Vagina (tissue), 2 donors: ENCODE results near the gene SLC6A3. TPM values are rescaled to one million over a fixed set of nuclear protein-coding genes. Genes with fewer than 3 reads are reported as not detected.

ENCODE experiments used
- DNase-seq, 2 donors: peaks; one replicate each; pipeline ENCODE4 v3.0.0-alpha.2; 2017; ENCODE audit errors: extremely low spot score in 2 of 2
- H3K27ac ChIP-seq: fragments of 200-600 bp; sonication (generic); one replicate; pipeline ENCODE4 v1.5.1; 2019
- H3K27me3 ChIP-seq: fragments of 200-600 bp; sonication (generic); one replicate; pipeline ENCODE4 v1.5.1; 2019
- H3K36me3 ChIP-seq, 2 donors: fragments of 200-600 bp; sonication (generic); one replicate each; pipeline ENCODE4 v1.5.1; 2017 to 2019
- H3K4me1 ChIP-seq: fragments of 200-600 bp; sonication (generic); one replicate; pipeline ENCODE4 v1.5.1; 2019
- H3K4me3 ChIP-seq, 2 donors: fragments of 200-600 bp; sonication (generic); 1 replicate in 1 of 2; 2 replicates in 1 of 2; pipeline ENCODE4 v1.5.1; 2016 to 2019
- H3K9me3 ChIP-seq: fragments of 200-600 bp; sonication (generic); one replicate; pipeline ENCODE4 v1.5.1; 2019
- POLR2A ChIP-seq, 2 donors: fragments of 450-650 bp; IDR thresholded peaks; one replicate each; pipeline ENCODE4 v1.6.1; 2017; ENCODE audit warnings: antibody characterized with exemption in 2 of 2, mild to moderate bottlenecking in 2 of 2, moderate library complexity in 2 of 2
- POLR2AphosphoS5 ChIP-seq, 2 donors: sonication (generic); formaldehyde crosslinking; IDR thresholded peaks; one replicate each; pipeline ENCODE4 v1.9.0; 2017; ENCODE audit warnings: antibody characterized with exemption in 2 of 2, mild to moderate bottlenecking in 2 of 2, low read depth in 1 of 2; ENCODE audit not compliant: insufficient read depth in 1 of 2
- intact Hi-C: fragments of 100-400 bp; cut with DNase I; formaldehyde crosslinking; loops from one replicate; pipeline ENCODE4 v1.15.1; 2023
- total RNA-seq: library from RNA; depleted of rRNA; stranded (reverse); fragments of >200 nt; gene quantifications from one replicate; pipeline ENCODE4 v1.2.3, GENCODE V29; 2016
- TF ChIP-seq, protein P1 (sequence below), 3 experiments: fragments of 450-650 bp in 2 of 3; fragments of 200-600 bp in 1 of 3; sonication (generic) in 1 of 3; IDR thresholded peaks; one replicate each; pipeline ENCODE4 v1.5.1; 2017 to 2019; ENCODE audit warnings: antibody characterized with exemption in 3 of 3, mild to moderate bottlenecking in 2 of 3, moderate library complexity in 2 of 3

The SLC6A3 gene
- total RNA-seq, 1 donor from 2014 or later, result 0.49 TPM

DNA sequence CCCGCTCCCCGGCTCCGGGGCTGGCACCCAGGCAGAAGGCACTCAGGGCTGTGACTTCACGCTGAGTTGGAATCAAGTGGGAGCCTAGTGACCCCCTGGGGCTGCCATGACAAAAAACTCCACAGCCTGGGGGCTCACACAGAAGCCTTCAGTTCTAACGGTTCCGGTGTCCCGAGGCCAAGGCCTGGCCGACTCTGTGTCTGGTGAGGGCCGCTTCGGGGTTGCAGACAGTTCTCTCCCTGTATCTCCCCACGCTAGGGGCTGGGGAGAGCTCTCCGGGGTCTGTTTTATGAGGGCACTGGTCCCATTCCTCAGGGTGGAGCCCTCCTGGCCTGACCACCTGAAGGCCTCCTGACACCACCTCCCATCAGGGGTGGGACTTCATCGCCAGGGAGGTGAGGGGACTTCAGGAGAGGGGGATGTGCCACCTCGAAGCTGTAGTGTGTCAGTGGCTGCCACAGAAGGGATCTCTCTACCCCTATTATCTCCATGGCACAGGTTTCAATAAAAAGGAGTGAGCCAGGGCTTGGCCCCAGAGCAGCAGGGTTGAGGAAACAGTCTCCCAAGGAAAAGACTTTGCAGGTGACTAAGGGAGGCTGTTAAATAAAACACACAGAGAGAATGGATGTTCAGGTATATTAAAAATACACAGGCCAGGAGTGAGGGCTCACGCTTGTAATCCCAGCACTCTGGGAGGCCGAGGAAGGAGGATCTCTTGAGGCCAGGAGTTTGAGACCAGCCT, 1.5 kb upstream of the SLC6A3 start:
- no peaks in the 10 kb centered on the region for H3K36me3 ChIP-seq
- peaks cover 4% of the 10 kb centered on the region for H3K27me3 ChIP-seq
- intact Hi-C loops, result no loop called here
- H3K4me1 ChIP-seq, result peaks cover 12% of the 10 kb centered on the region
- H3K9me3 ChIP-seq, result no peaks in the 10 kb centered on the region
- TF ChIP-seq POLR2A (IDR thresholded peaks at IDR 0.05) (no peak), POLR2AphosphoS5 (IDR thresholded peaks at IDR 0.05; ENCODE audit: insufficient read depth in 1 of 2, low read depth in 1 of 2) (no peak)
- TF ChIP-seq, protein P1, sequence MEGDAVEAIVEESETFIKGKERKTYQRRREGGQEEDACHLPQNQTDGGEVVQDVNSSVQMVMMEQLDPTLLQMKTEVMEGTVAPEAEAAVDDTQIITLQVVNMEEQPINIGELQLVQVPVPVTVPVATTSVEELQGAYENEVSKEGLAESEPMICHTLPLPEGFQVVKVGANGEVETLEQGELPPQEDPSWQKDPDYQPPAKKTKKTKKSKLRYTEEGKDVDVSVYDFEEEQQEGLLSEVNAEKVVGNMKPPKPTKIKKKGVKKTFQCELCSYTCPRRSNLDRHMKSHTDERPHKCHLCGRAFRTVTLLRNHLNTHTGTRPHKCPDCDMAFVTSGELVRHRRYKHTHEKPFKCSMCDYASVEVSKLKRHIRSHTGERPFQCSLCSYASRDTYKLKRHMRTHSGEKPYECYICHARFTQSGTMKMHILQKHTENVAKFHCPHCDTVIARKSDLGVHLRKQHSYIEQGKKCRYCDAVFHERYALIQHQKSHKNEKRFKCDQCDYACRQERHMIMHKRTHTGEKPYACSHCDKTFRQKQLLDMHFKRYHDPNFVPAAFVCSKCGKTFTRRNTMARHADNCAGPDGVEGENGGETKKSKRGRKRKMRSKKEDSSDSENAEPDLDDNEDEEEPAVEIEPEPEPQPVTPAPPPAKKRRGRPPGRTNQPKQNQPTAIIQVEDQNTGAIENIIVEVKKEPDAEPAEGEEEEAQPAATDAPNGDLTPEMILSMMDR (IDR thresholded peaks at IDR 0.05), result no peak
- H3K4me3 ChIP-seq, result peak overlapping the region; percentile 30 to 31
- DNase-seq, result no peak
- no peak overlapping the region for H3K27ac ChIP-seq

DNA sequence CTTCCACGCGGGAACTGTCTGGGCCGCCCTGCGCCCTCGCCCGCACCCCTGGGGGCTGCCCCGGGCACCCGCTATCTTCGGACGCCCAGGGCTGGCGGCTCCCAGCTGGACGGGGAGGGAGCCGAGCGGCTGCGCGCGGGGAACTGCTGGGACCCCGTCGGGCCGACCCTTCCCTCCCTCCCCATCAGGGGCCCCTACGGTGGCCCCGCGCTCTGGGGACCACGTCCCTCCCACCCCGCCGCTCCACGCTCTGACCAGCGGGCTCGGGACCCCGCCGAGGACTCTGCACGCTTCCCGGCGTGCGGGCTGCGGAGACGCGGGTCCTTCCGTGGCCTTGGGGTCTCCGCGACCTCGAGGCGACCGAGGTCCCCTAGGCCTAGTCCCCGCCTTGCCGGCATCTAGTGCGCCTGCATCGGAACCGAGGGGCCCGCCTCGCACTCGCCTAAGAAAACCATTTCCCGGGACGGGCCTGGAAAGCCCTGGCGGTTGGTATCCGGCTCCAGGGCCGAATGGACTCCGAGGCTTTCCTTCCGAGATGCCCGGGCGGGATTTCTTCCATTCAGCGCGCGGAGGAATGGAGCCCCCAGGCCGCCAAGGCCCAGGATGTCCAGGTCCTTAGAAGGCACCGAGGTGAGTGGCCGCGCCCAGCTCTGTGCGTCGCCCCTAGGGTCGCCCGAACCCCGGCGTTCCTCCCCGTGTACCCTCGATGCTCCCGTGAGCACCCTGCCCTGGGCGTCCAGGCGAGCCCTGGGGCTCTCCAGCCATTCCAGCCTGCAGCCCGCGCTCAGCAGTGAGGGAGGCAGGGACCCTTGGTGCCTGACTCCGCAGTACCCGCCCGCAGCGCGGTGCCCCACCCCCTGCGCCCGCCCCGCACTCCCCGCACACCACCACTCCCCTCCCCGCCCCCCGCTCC, 705 bp upstream of the SLC6A3 start:
- Histone ChIP-seq H3K9me3 (no peaks in the 10 kb centered on the region), H3K4me3 (peak overlapping the region; percentile 30 to 31), H3K36me3 (no peaks in the 10 kb centered on the region), H3K27ac (no peak overlapping the region), H3K4me1 (peaks cover 12% of the 10 kb centered on the region), H3K27me3 (peaks cover 6% of the 10 kb centered on the region)
- DNase-seq, result no peak
- intact Hi-C loops, result no loop called here
- TF ChIP-seq POLR2AphosphoS5 (IDR thresholded peaks at IDR 0.05; ENCODE audit: insufficient read depth in 1 of 2, low read depth in 1 of 2), result no peak

GRCh38 chr5:1444361-1445189, 665 bp downstream of the SLC6A3 start:
- Histone ChIP-seq H3K36me3 (no peaks in the 10 kb centered on the region), H3K4me1 (peaks cover 12% of the 10 kb centered on the region), H3K9me3 (no peaks in the 10 kb centered on the region), H3K4me3 (peak overlapping the region; percentile 30 to 31), H3K27me3 (peaks cover 6% of the 10 kb centered on the region), H3K27ac (no peak overlapping the region)
- no peak for DNase-seq
- intact Hi-C loops, result no loop called here
- no peak for TF ChIP-seq POLR2AphosphoS5 (IDR thresholded peaks at IDR 0.05; ENCODE audit: insufficient read depth in 1 of 2, low read depth in 1 of 2)
- TF ChIP-seq POLR2A (IDR thresholded peaks at IDR 0.05), result no peak
- TF ChIP-seq, protein P1 (IDR thresholded peaks at IDR 0.05), result no peak

- H3K27me3 ChIP-seq, result peaks cover 6% of the 10 kb centered on the region
- no peak overlapping the region for H3K4me3 ChIP-seq
- H3K36me3 ChIP-seq, result no peaks in the 10 kb centered on the region
- DNase-seq, result no peak
- H3K9me3 ChIP-seq, result no peaks in the 10 kb centered on the region
- intact Hi-C loops, result no loop called here
- H3K27ac ChIP-seq, result no peak overlapping the region
- peaks cover 12% of the 10 kb centered on the region for H3K4me1 ChIP-seq
- TF ChIP-seq POLR2A (IDR thresholded peaks at IDR 0.05), result no peak
These were observed 1.3 kb downstream of the SLC6A3 start for GRCh38 chr5:1443991-1444360.

GRCh38 chr5:1443171-1443570, 2.1 kb downstream of the SLC6A3 start:
- H3K4me1 ChIP-seq, result peaks cover 12% of the 10 kb centered on the region
- H3K27ac ChIP-seq, result no peak overlapping the region
- no peaks in the 10 kb centered on the region for H3K36me3 ChIP-seq
- no peak overlapping the region for H3K4me3 ChIP-seq
- intact Hi-C loops, result no loop called here
- no peaks in the 10 kb centered on the region for H3K9me3 ChIP-seq
- no peak for DNase-seq
- TF ChIP-seq POLR2A (IDR thresholded peaks at IDR 0.05) (no peak), POLR2AphosphoS5 (IDR thresholded peaks at IDR 0.05; ENCODE audit: insufficient read depth in 1 of 2, low read depth in 1 of 2) (no peak)
- TF ChIP-seq, protein P1 (IDR thresholded peaks at IDR 0.05), result no peak
- peaks cover 6% of the 10 kb centered on the region for H3K27me3 ChIP-seq
